Erythroblast (primary cell): Measurements from ENCODE around the gene PRDM2.

ENCODE experiments used
- DNase-seq, 2 experiments: peaks; one replicate each; lab custom pipeline; 2025; lab: John Stamatoyannopoulos, UW
- GATA1 ChIP-seq: IDR thresholded peaks from 2 replicates; pipeline ENCODE4 v1.6.1; 2011; ENCODE audit warnings: low read depth, mild to moderate bottlenecking, control low read depth, low read length, moderate library complexity
- POLR2A ChIP-seq: IDR thresholded peaks from 2 replicates; pipeline ENCODE4 v1.6.1; 2011; ENCODE audit warnings: mild to moderate bottlenecking, low read length

The PRDM2 gene

DNA sequence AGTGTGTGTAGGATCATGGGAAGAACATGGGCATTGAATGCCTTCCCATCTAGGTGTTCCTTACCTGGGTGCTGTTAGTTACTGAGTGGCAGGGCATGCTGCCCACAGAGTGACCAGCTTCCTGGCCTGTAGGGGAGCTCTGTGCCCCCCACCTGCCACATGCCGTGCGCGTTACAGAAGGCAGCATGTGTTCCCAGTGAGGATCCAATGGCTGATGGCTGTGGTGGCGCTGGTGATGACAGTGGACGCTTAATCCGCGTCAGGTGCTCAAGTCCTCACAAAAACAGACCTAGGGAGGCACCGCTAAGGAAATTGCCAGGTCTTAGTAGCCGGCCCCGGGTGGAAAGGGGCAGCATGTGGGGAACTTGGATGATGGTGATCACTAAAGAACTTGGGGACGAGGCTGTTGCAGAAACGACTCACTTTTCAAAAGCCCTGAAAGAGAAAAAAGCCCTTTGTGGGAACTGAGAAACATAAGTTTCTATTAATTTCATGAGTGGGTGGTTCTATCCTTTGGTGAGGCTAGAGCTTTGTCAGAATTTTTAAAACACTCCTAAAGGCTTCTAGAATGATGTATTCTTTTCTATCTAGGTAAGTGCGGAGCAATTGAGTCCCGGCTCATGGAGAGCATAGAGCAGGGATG, 93.2 kb downstream of the PRDM2 start:
- TF ChIP-seq POLR2A (no peak), GATA1 (no peak)
- DNase-seq = no peak

DNA sequence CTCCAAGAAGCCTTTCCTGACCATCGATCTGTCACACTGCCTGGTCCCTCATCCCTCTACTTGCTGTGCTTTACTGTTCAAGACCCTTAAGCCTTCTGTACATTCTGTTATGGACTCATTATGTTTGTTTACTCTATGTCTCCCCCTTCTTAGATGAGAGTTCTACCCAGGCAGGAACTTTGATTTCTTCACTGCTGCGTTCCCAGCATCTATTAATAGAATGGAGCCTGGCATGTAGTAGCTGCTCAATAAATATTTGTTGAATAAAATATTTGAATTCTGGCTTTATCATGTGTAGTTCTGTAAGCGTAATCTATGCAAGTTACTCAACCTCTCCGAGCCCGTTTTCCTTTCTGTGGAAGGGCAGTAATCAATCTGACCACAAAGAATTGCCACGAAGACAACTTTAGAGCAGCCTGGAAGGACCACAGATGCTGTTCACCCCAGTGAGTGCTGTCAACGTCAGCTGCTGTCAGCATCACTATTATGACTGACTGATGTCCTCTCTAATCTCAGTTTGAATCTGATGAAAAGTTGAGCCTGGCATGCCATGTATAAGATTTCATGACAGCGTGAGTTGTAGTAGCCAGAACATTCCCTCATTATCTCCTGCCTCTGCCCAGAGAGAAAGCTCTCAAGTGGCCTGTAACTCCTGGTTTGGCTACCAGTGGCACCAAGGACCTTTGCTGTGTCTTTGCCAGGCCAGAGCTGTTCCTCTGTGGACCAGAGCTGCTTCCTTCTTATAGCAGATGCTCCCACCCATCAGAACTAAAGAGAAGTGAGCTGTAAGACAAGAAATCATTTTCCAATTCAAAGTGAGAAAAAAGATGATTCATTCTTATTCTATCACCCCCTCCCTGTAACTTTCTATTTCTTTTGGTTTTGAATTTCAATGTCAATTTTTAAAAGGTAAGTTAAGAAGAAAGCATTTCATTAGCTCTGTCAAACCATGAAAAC, 94.5 kb downstream of the PRDM2 start:
- DNase-seq = no peak
- no peak for TF ChIP-seq POLR2A
- no peak for TF ChIP-seq GATA1

DNA sequence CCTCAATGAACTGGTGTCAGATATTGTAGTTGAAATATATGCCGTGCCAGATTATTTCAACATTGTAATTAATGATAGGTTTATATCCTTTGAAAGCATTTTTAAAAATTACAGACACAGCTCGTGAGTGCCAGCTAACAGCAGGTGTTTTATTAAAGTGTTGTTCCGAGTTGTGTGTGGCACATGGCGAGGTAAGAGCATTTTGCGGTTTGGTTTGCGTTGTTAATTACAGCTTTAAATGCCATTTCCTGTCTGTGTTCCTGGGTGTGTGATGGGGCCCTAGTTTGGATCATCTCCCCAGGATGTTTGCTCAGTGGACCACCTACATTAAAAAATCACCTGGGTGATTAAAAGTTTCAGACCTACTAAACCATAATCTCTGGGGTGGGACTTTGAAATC, 97.4 kb downstream of the PRDM2 start:
- no peak for DNase-seq
- TF ChIP-seq GATA1 = no peak
- no peak for TF ChIP-seq POLR2A

- no peak for DNase-seq
- TF ChIP-seq GATA1 (no peak), POLR2A (no peak)
Measured at GRCh38 chr1:13798120-13798519, 98.1 kb downstream of the PRDM2 start.

- no peak for DNase-seq
Measured at GRCh38 chr1:13799502-13800283, 99.7 kb downstream of the PRDM2 start.

DNA sequence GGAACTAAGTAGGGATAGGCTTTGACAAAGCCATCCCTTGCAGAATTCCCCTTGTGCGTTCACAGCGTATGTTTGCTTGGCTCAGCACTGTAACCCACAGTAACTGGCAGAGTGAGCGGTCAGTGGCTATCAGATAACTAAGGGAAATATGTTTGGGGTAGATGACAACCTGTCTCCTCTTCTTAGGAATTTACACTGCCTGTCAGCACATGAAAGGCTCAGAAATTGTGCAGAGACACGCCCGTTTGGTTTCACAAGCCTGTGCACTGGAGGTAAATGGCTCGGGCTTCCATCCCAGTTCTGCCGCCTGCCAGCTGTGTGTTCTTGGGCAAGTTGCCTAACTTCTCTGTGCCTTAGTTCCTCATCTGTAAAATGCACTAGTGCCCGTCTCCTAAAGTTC, 101.2 kb downstream of the PRDM2 start:
- DNase-seq = no peak
- no peak for TF ChIP-seq GATA1
- TF ChIP-seq POLR2A = no peak

More at GRCh38 chr1:13799502-13800283, 99.7 kb downstream of the PRDM2 start:
- TF ChIP-seq GATA1 (no peak), POLR2A (no peak)

- no peak for TF ChIP-seq GATA1
- TF ChIP-seq POLR2A = no peak
- DNase-seq = no peak
Measured at GRCh38 chr1:13801655-13802486, 101.9 kb downstream of the PRDM2 start.

GRCh38 chr1:13802782-13803545, 103.0 kb downstream of the PRDM2 start:
- TF ChIP-seq POLR2A (no peak), GATA1 (no peak)
- no peak for DNase-seq

DNA sequence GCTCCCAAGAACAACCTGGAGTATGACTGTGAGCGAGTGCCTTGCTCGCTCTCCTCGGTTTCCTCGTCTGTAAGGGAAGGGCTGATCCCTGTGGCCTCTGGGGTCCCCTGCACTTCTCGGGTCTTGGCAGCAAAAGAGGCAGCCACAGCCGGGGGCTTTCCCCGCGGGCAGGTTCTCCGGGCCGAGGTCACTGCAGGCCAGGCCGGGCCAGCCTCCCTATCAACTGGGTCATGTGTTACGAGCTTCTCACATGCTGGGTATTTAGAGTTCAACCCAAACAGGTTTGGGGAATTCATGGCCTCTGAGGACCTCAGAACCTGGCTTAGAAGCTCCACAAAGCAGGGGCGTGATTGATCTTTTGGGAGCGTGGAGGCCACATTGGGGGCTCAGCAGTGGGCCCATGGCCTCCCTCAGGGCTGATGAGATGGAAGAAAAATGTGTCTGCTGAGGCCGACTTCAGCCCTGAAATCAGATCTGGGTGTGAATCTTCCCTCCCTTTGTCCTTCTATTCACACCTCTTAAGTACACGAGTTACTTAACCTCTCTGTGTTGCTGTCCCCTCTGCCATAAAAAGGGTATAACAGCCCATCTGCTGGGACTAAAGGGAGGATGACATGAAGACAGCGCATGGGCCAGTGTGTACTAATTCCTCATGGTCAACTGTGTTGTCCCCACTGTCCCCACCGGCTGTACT, 103.7 kb downstream of the PRDM2 start:
- no peak for DNase-seq
- TF ChIP-seq GATA1 (no peak), POLR2A (no peak)

DNA sequence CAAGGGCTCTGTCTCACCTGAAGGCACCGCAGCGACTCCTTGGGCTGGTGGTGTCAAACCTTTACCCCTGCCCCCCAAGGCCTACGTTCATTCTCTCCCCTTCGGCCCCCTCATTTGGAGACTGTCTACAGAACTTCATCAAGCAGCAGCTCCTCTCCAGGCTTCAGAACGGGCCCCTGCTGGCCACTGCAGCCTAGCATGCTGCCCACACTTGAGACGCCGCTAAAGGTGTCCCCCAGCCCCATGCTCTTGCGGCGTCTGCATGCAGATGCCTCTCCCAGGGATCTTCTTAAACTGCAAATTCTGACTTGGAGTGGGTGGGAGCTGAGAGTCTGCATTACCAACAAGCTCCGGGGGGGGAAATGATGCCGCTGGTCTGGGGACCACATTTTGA, 104.2 kb downstream of the PRDM2 start:
- no peak for DNase-seq
- TF ChIP-seq GATA1 = no peak
- no peak for TF ChIP-seq POLR2A

DNA sequence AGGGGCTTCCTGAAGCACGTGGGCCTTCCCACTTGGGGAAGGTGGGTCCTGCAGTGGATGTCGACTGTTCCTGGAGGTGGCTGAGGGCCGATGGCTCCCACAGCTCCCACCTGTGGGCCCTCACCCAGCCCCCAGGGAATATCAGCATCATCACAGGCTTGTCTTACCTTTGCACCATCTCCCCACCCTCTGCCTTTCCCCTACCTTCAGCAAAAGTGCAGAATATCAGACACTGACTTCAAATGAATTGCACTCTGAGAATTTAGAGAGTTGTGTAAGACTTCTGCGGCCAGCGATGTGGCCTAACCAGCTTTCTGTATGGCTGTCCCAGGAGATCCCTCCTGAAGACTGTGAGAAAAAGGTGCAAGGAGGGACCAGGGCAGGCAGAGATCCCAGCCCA, 105.4 kb downstream of the PRDM2 start:
- TF ChIP-seq POLR2A (no peak), GATA1 (no peak)
- no peak for DNase-seq

- no peak for DNase-seq
- TF ChIP-seq GATA1 (no peak), POLR2A (no peak)
Measured at GRCh38 chr1:13806108-13806507, 106.1 kb downstream of the PRDM2 start.
